ENCODE measurements around the gene ACSL3.
"Not testable (repeated sequence)": the region's sequence is repeated elsewhere in the genome, so short reads cannot be mapped to it uniquely, and the experiment has no call there.

ACSL3 gene

GRCh38 chr2:222982909-222983265 lies 122.1 kb downstream of the ACSL3 start:
- no peaks in the 10 kb centered on the region for H3K27me3 Mint-ChIP-seq (ENCODE audit: low read depth)
- no peak overlapping the region for H3K4me3 Mint-ChIP-seq
- peaks cover 27% of the 10 kb centered on the region for H3K9me3 Mint-ChIP-seq
- TF ChIP-seq CTCF (IDR thresholded peaks at IDR 0.05; ENCODE audit: unreplicated experiment in 3 of 3): no peak
- H3K4me1 Mint-ChIP-seq: peaks cover 20% of the 10 kb centered on the region
- no peaks in the 10 kb centered on the region for H3K36me3 Mint-ChIP-seq (ENCODE audit: low read depth)
- no peak overlapping the region for H3K27ac Mint-ChIP-seq

GRCh38 chr2:222984908-222985307 lies 124.1 kb downstream of the ACSL3 start:
- Mint-ChIP-seq H3K27me3 (ENCODE audit: low read depth) (no peaks in the 10 kb centered on the region), H3K27ac (no peak overlapping the region), H3K36me3 (ENCODE audit: low read depth) (no peaks in the 10 kb centered on the region), H3K4me3 (no peak overlapping the region), H3K4me1 (peaks cover 6% of the 10 kb centered on the region), H3K9me3 (peaks cover 36% of the 10 kb centered on the region)
- no peak for TF ChIP-seq CTCF (IDR thresholded peaks at IDR 0.05; ENCODE audit: unreplicated experiment in 3 of 3)

- peaks cover 46% of the 10 kb centered on the region for H3K9me3 Mint-ChIP-seq
- no peaks in the 10 kb centered on the region for H3K36me3 Mint-ChIP-seq (ENCODE audit: low read depth)
- H3K27ac Mint-ChIP-seq: no peak overlapping the region
- TF ChIP-seq CTCF (IDR thresholded peaks at IDR 0.05; ENCODE audit: unreplicated experiment in 3 of 3): no peak
- H3K27me3 Mint-ChIP-seq (ENCODE audit: low read depth): no peaks in the 10 kb centered on the region
- no peak overlapping the region for H3K4me3 Mint-ChIP-seq
- peaks cover 10% of the 10 kb centered on the region for H3K4me1 Mint-ChIP-seq
Measured at GRCh38 chr2:222989431-222989830, 128.6 kb downstream of the ACSL3 start.

GRCh38 chr2:222990206-222990605 lies 129.4 kb downstream of the ACSL3 start:
- peaks cover 17% of the 10 kb centered on the region for H3K4me1 Mint-ChIP-seq
- not testable (repeated sequence) for H3K27me3 Mint-ChIP-seq (ENCODE audit: low read depth); H3K36me3 Mint-ChIP-seq (ENCODE audit: low read depth); H3K4me3 Mint-ChIP-seq; H3K27ac Mint-ChIP-seq
- H3K9me3 Mint-ChIP-seq: peaks cover 38% of the 10 kb centered on the region

GRCh38 chr2:222992137-222992536 lies 131.3 kb downstream of the ACSL3 start:
- Mint-ChIP-seq H3K9me3 (peaks cover 26% of the 10 kb centered on the region), H3K36me3 (ENCODE audit: low read depth) (no peaks in the 10 kb centered on the region), H3K27ac (no peak overlapping the region), H3K4me3 (no peak overlapping the region), H3K27me3 (ENCODE audit: low read depth) (no peaks in the 10 kb centered on the region), H3K4me1 (peaks cover 19% of the 10 kb centered on the region)
- TF ChIP-seq CTCF (IDR thresholded peaks at IDR 0.05; ENCODE audit: unreplicated experiment in 3 of 3): no peak

All from nephron (organoid).